ENCODE results near the gene TNS3.

DNA sequence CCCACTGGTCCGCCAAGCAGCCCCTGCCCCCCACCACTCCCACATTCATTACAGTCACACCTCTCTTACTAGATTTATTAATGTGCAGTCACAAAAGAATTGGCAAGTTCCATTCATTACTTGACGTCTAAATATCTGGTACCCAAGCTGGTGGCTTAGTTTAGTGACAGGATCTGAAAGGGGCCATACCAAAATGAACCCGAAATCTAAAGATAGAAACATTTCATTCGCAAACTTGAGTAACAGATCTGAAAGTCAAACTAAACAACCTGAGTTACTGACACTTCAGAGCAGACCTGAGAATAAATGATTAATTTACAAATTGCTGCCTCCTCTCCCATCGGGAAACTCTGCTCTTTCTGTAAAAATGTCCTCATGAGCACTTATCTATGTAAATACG, 53.4 kb downstream of the TNS3 start:
- TF ChIP-seq POLR2A (IDR thresholded peaks at IDR 0.05) = no peak
- TF ChIP-seq CTCF (IDR thresholded peaks at IDR 0.05) = no peak
- TF ChIP-seq POLR2AphosphoS5 (IDR thresholded peaks at IDR 0.05) = no peak
